Esophagus muscularis mucosa (tissue), 4 donors: ENCODE results near the gene B3GNT8.

Source experiments
- CTCF ChIP-seq, 3 experiments: fragments of 200-600 bp in 2 of 3; fragments of 450-650 bp in 1 of 3; sonication (generic) in 2 of 3; IDR thresholded peaks; one replicate each; pipeline ENCODE4 v1.5.1; 2017 to 2019; ENCODE audit warnings: antibody characterized with exemption in 3 of 3, mild to moderate bottlenecking in 2 of 3, moderate library complexity in 1 of 3
- EP300 ChIP-seq: sonication (generic); formaldehyde crosslinking; IDR thresholded peaks from one replicate; pipeline ENCODE4 v1.6.1; 2017; ENCODE audit warnings: antibody characterized with exemption
- POLR2A ChIP-seq: fragments of 450-650 bp; IDR thresholded peaks from one replicate; pipeline ENCODE4 v1.6.1; 2017; ENCODE audit warnings: antibody characterized with exemption, moderate library complexity, mild to moderate bottlenecking, low read depth

- TF ChIP-seq EP300 (no peak), POLR2A (no peak), CTCF (IDR thresholded peaks at IDR 0.05) (no peak)
These were observed 30.1 kb upstream of the B3GNT8 start for GRCh38 chr19:41457241-41457640.
